ENCODE measurements around the gene ZSCAN25. TPM values are rescaled to one million over a fixed set of nuclear protein-coding genes. Genes with fewer than 3 reads are reported as not detected.

The ZSCAN25 gene
- total RNA-seq, 1 experiment from 2014 or later: 12.9 TPM

DNA sequence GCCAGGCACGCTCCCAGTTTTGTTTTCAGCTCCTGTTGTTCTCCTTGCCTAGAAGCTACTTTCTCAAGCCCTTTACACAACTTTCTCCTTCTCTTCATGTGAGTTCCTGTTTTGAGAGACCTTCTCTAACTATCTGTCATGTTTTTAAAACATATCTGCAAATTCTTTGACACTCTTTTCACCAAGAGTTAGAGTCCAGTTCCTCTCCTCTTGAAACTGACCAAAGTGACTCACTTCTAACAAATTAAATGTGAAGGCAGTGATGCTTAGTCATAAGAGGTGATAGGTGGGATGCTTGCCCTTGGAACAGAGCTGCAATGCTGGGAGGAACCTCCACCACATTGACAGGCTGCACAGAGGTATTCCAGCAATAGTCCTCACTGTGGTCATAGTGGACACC lies 25.3 kb downstream of the ZSCAN25 start:
- CTCF ChIA-PET: no interaction called here
- H3K9me3 Mint-ChIP-seq (ENCODE audit: low read depth, unreplicated experiment): no peaks in the 10 kb centered on the region
- no TSS peak for BruUV-seq (replicated peaks)
- no peak overlapping the region for H3K4me3 Mint-ChIP-seq (ENCODE audit: low read depth, unreplicated experiment)
- intact Hi-C loops (cut with micrococcal nuclease; ENCODE audit: unreplicated experiment): no loop called here
- TF ChIP-seq CTCF (IDR thresholded peaks at IDR 0.05; ENCODE audit: unreplicated experiment): no peak
- no peak for DNase-seq
- H3K27me3 Mint-ChIP-seq (ENCODE audit: unreplicated experiment): no peaks in the 10 kb centered on the region
- H3K4me1 Mint-ChIP-seq (ENCODE audit: low read depth, unreplicated experiment): no peaks in the 10 kb centered on the region
- H3K36me3 Mint-ChIP-seq (ENCODE audit: insufficient read depth, unreplicated experiment): no peaks in the 10 kb centered on the region
- H3K27ac Mint-ChIP-seq (ENCODE audit: unreplicated experiment): no peak overlapping the region

DNA sequence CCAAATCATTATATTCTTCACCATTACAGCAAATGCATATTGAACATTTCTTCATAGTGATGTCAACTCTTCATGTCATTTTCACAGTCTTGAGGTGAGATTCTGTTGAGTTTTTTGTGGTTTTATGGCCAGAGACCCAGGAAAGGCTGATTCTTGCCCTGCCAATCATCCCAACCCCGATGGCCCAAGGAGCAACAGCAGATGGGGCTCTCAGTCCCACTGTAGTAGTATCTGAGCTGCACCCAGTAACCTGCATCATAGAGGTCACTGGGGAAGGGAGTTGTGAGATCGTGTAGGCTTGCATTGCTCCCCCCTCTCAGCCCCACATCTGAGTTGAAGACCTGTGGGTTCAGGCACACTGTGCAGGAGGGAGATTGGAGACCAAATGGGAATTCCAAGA lies 26.7 kb downstream of the ZSCAN25 start:
- intact Hi-C loops (cut with micrococcal nuclease; ENCODE audit: unreplicated experiment): no loop called here
- Mint-ChIP-seq H3K27me3 (ENCODE audit: unreplicated experiment) (no peaks in the 10 kb centered on the region), H3K27ac (ENCODE audit: unreplicated experiment) (no peak overlapping the region), H3K4me1 (ENCODE audit: low read depth, unreplicated experiment) (no peaks in the 10 kb centered on the region), H3K4me3 (ENCODE audit: low read depth, unreplicated experiment) (no peak overlapping the region), H3K36me3 (ENCODE audit: insufficient read depth, unreplicated experiment) (no peaks in the 10 kb centered on the region), H3K9me3 (ENCODE audit: low read depth, unreplicated experiment) (no peaks in the 10 kb centered on the region)
- CTCF ChIA-PET: no interaction called here
- BruUV-seq (replicated peaks): no TSS peak
- DNase-seq: no peak
- TF ChIP-seq CTCF (IDR thresholded peaks at IDR 0.05; ENCODE audit: unreplicated experiment): no peak

DNA sequence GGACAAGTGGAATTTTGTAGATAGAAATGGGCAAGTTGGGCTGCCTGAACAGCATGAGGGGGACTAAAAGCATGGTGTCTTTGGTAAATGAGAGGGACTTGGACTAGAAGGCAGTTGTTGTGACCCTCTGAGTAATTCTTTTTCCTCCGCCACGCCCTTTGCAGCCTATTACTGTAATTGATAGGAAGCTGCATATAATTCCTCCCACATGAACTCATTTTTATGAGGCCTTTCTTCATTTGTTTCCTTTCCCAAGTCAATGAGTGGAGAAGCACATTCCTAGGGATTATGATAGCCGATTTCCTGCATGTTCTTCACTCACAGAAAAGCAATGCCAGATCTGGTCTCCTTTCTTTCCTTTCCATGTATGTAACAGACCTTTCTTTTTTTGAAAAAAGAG lies 27.7 kb downstream of the ZSCAN25 start:
- DNase-seq: no peak
- H3K4me3 Mint-ChIP-seq (ENCODE audit: low read depth, unreplicated experiment): no peak overlapping the region
- H3K27me3 Mint-ChIP-seq (ENCODE audit: unreplicated experiment): no peaks in the 10 kb centered on the region
- no TSS peak for BruUV-seq (replicated peaks)
- intact Hi-C loops (cut with micrococcal nuclease; ENCODE audit: unreplicated experiment): no loop called here
- H3K27ac Mint-ChIP-seq (ENCODE audit: unreplicated experiment): no peak overlapping the region
- H3K36me3 Mint-ChIP-seq (ENCODE audit: insufficient read depth, unreplicated experiment): no peaks in the 10 kb centered on the region
- no peaks in the 10 kb centered on the region for H3K9me3 Mint-ChIP-seq (ENCODE audit: low read depth, unreplicated experiment)
- no peaks in the 10 kb centered on the region for H3K4me1 Mint-ChIP-seq (ENCODE audit: low read depth, unreplicated experiment)
- no peak for TF ChIP-seq CTCF (IDR thresholded peaks at IDR 0.05; ENCODE audit: unreplicated experiment)
- CTCF ChIA-PET: no interaction called here

DNA sequence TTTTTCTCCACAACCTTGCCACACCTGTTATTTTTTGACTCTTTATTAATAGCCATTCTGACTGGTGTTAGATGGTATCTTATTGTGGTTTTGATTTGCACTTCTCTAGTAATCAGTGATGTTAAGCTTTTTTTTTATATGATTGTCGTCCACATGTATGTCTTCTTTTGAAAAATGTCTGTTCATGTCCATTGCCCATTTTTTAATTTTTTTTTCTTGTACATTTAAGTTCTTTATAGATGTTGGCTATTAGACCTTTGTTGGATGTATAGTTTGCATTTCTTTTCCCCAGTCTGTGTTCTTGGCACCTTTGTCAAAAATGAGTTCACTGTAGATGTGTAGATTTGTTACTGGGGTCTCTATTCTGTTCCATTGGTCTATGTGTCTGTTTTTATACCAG lies 28.8 kb downstream of the ZSCAN25 start:
- Mint-ChIP-seq H3K4me3 (ENCODE audit: low read depth, unreplicated experiment) (no peak overlapping the region), H3K27me3 (ENCODE audit: unreplicated experiment) (no peaks in the 10 kb centered on the region), H3K27ac (ENCODE audit: unreplicated experiment) (no peak overlapping the region), H3K36me3 (ENCODE audit: insufficient read depth, unreplicated experiment) (no peaks in the 10 kb centered on the region), H3K9me3 (ENCODE audit: low read depth, unreplicated experiment) (no peaks in the 10 kb centered on the region), H3K4me1 (ENCODE audit: low read depth, unreplicated experiment) (no peaks in the 10 kb centered on the region)
- no peak for DNase-seq
- no peak for TF ChIP-seq CTCF (IDR thresholded peaks at IDR 0.05; ENCODE audit: unreplicated experiment)
- BruUV-seq (replicated peaks): no TSS peak
- intact Hi-C loops (cut with micrococcal nuclease; ENCODE audit: unreplicated experiment): no loop called here
- CTCF ChIA-PET: no interaction called here

DNA sequence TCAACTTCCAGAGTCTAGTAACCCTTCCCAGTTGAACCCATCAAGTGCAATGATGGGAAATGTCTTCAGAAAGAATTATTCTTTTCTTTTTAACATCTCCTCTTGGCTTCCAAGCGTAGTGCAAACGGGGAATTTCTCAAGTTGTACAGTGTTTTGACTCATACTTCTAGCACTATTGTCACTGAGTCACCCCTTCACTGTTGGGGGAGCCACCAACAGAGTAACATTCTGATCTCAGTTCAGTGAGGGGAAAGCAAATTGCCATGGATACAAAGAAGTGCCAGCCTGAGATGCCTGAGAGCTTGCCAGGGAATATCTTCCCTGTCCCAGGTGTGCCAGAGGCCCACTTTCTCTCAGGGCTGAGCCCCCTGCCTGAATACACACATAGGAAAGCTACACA lies 32.1 kb downstream of the ZSCAN25 start:
- BruUV-seq (replicated peaks): no TSS peak
- TF ChIP-seq CTCF (IDR thresholded peaks at IDR 0.05; ENCODE audit: unreplicated experiment): no peak
- Mint-ChIP-seq H3K9me3 (ENCODE audit: low read depth, unreplicated experiment) (no peaks in the 10 kb centered on the region), H3K36me3 (ENCODE audit: insufficient read depth, unreplicated experiment) (peaks cover 3% of the 10 kb centered on the region), H3K4me1 (ENCODE audit: low read depth, unreplicated experiment) (no peaks in the 10 kb centered on the region), H3K27me3 (ENCODE audit: unreplicated experiment) (no peaks in the 10 kb centered on the region), H3K4me3 (ENCODE audit: low read depth, unreplicated experiment) (no peak overlapping the region), H3K27ac (ENCODE audit: unreplicated experiment) (no peak overlapping the region)
- CTCF ChIA-PET: no interaction called here
- intact Hi-C loops (cut with micrococcal nuclease; ENCODE audit: unreplicated experiment): no loop called here
- DNase-seq: no peak
